Peyer's patch (tissue), 4 donors: Measurements from ENCODE around the gene RCOR1.

Experiments used
- POLR2A ChIP-seq, 2 donors: fragments of 450-650 bp; IDR thresholded peaks; one replicate each; pipeline ENCODE4 v1.5.1; 2017; ENCODE audit warnings: antibody characterized with exemption in 2 of 2, mild to moderate bottlenecking in 2 of 2, moderate library complexity in 2 of 2
- TF ChIP-seq, protein P1 (sequence below), 6 experiments: fragments of 450-650 bp in 4 of 6; fragments of 200-600 bp in 2 of 6; sonication (generic) in 1 of 6; IDR thresholded peaks; one replicate each; pipeline ENCODE4 v1.5.1; 2017 to 2019; ENCODE audit warnings: antibody characterized with exemption in 6 of 6, mild to moderate bottlenecking in 3 of 6, moderate library complexity in 1 of 6

- no peak for TF ChIP-seq POLR2A (IDR thresholded peaks at IDR 0.05)
- TF ChIP-seq, protein P1, sequence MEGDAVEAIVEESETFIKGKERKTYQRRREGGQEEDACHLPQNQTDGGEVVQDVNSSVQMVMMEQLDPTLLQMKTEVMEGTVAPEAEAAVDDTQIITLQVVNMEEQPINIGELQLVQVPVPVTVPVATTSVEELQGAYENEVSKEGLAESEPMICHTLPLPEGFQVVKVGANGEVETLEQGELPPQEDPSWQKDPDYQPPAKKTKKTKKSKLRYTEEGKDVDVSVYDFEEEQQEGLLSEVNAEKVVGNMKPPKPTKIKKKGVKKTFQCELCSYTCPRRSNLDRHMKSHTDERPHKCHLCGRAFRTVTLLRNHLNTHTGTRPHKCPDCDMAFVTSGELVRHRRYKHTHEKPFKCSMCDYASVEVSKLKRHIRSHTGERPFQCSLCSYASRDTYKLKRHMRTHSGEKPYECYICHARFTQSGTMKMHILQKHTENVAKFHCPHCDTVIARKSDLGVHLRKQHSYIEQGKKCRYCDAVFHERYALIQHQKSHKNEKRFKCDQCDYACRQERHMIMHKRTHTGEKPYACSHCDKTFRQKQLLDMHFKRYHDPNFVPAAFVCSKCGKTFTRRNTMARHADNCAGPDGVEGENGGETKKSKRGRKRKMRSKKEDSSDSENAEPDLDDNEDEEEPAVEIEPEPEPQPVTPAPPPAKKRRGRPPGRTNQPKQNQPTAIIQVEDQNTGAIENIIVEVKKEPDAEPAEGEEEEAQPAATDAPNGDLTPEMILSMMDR (IDR thresholded peaks at IDR 0.05), result no peak
Measured at GRCh38 chr14:102620413-102620812, 28.0 kb downstream of the RCOR1 start.
